T-helper 2 cell treated with Interferon-gamma antibody and Interleukin-4, amounts not matched to agents 100 ng/mL and 5 ng/mL, for 36 hours (primary cell): ENCODE results near the gene RHBDL1. TPM values are rescaled to one million over a fixed set of nuclear protein-coding genes. Genes with fewer than 3 reads are reported as not detected.

Experiments
- intact Hi-C: fragments of 100-400 bp; cut with micrococcal nuclease; formaldehyde crosslinking; loops from one replicate; pipeline ENCODE4 v1.15.1; 2023
- total RNA-seq: library from RNA; stranded (reverse); gene quantifications from 2 replicates; pipeline ENCODE4 v1.2.3, GENCODE V29; 2022

RHBDL1 gene
- total RNA-seq, 1 donor from 2014 or later, result 0.91 TPM

DNA sequence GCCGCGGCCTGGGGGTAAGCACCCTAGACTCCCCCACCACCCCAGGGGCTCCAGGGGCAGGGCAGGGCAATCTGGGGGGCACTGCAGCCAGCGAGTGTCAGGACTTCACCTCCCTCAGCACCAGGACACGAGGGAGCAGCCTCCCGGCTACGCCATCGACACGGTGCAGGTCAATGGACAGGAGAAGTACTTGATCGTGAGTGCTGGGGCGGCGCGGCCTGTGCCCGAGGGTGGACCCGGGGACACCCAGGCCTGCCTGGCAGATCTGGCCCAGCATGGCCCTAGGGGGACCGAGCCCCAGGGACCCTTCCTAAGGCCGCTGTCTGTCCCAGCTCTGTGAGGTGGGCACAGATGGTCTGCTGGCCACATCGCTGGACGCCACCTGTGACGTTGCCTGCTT is 3.1 kb upstream of the RHBDL1 start:
- intact Hi-C loops, result no loop called here

DNA sequence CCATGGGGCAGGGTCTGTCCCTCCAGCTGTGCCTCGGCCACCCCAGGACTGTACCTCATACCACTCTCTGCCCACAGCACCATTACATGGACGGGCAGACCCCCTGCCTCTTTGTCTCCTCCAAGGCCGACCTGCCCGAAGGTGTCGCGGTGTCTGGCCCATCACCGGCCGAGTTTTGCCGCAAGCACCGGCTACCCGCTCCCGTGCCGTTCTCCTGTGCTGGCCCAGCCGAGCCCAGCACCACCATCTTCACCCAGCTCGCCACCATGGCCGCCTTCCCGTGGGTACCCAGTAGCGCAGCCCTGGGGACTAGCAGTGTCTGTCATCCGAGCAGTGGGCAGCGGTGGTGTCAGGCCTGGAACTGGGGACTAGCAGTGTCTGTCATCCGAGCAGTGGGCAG is 2.6 kb upstream of the RHBDL1 start:
- intact Hi-C loops, result no loop called here

- intact Hi-C loops, result no loop called here
These were observed 2.0 kb upstream of the RHBDL1 start for GRCh38 chr16:673399-673991.

- intact Hi-C loops, result no loop called here
These were observed 1.1 kb upstream of the RHBDL1 start for GRCh38 chr16:674214-674881.

DNA sequence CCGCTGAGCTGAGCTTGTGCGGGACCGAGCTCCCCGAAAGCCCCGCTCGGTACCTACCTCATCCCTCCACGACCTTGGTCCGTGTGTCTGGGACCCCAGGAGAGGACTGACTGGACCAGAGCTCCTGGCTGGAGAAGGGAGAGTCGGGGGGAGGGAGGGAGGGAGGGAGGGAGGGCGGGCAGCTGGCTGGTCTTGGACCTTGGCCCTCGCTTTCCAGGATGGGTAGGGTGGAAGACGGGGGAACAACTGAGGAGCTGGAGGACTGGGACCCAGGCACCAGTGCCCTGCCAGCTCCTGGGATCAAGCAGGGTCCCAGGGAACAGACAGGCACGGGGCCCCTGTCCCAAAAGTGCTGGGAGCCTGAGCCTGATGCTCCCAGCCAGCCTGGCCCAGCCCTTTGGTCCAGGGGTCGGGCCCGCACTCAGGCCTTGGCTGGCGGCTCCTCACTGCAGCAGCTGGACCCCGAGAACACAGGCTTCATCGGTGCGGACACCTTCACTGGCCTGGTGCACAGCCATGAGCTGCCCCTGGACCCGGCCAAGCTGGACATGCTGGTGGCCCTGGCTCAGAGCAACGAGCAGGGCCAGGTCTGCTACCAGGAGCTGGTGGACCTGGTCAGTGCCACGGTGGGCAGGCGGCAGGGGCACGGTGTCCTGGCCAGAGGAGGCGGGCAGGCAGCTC is 553 bp downstream of the RHBDL1 start:
- intact Hi-C loops, result no loop called here

DNA sequence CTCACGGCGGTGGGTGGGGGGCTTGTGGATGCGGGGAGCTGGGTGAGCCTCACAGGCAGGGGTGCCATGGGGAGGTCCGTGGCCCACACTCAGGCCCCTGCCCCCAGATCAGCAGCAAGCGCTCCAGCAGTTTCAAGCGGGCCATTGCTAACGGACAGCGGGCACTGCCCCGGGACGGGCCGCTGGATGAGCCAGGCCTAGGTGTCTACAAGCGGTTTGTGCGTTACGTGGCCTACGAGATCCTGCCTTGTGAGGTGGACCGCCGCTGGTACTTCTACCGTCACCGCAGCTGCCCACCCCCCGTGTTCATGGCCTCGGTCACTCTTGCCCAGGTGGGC is 1.1 kb downstream of the RHBDL1 start:
- intact Hi-C loops, result no loop called here

GRCh38 chr16:676913-677312 is 1.4 kb downstream of the RHBDL1 start:
- intact Hi-C loops, result no loop called here

DNA sequence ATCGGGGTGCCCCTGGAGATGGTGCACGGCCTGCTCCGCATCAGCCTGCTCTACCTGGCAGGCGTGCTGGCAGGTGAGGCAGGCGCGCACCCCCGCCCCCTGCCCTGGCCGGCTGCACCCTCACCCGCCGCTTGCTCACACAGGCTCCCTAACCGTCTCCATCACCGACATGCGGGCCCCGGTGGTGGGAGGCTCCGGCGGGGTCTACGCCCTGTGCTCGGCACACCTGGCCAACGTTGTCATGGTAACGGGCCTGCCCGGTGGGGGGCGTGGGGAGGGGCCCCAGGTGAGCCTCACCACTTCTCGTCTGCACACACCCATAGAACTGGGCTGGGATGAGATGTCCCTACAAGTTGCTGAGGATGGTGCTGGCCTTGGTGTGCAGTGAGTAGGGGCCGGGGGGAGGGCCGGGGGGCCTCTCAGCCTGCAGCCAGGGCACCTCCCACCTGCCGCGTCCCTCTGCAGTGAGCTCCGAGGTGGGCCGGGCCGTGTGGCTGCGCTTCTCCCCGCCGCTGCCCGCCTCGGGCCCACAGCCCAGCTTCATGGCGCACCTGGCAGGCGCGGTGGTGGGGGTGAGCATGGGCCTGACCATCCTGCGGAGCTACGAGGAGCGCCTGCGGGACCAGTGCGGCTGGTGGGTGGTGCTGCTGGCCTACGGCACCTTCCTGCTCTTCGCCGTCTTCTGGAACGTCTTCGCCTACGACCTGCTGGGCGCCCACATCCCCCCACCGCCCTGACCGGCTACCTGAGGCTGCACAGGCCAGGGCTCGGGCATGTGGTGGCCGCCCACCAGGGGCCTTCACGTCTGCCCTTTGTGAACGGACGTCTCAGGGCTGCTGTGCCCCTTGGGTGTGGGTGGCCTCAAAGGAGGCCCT is 2.1 kb downstream of the RHBDL1 start:
- intact Hi-C loops, result no loop called here

- intact Hi-C loops, result no loop called here
These were observed 2.9 kb downstream of the RHBDL1 start for GRCh38 chr16:678209-678857.

GRCh38 chr16:678858-679813 is 3.7 kb downstream of the RHBDL1 start:
- intact Hi-C loops, result loop anchor here (1.0 kb wide), 1 partner anchor 11 kb away; the partner anchor contains the start of gene RHOT2

- intact Hi-C loops, result loop anchor here (1.0 kb wide), 2 partner anchors 12 to 43 kb away; partner anchors contain the start of gene RHOT2
These were observed 4.5 kb downstream of the RHBDL1 start, which contains the start of gene STUB1 for GRCh38 chr16:679814-680624. Gene STUB1 (plus strand): TSS chr16:680410. CDS start chr16:680526, 116 bp downstream.

- intact Hi-C loops, result loop anchor here (1.0 kb wide), 1 partner anchor 43 kb away; no protein-coding TSS in a partner anchor
These were observed 5.1 kb downstream of the RHBDL1 start for GRCh38 chr16:680625-680945.

DNA sequence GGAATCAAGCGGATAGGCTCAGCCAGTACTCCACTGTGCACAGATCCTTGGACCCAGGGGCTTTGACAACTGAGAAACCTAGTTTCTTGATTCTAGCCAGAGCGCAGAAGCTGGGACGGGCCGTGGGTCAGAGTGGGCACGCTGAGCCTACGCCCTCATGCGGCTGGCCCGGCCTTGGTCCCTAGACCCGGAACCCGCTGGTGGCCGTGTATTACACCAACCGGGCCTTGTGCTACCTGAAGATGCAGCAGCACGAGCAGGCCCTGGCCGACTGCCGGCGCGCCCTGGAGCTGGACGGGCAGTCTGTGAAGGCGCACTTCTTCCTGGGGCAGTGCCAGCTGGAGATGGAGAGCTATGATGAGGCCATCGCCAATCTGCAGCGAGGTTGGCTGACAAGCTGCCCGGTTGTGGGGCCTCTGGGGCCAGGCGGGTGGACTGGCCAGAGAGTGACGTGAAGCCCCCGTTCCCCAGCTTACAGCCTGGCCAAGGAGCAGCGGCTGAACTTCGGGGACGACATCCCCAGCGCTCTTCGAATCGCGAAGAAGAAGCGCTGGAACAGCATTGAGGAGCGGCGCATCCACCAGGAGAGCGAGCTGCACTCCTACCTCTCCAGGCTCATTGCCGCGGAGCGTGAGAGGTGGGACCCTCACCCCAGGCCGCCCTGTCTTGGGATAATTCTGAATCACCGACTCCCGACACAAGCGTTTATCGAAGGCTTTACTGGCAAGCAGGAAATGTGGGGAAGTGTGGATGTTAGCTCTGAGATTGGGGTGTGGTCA is 5.7 kb downstream of the RHBDL1 start:
- intact Hi-C loops, result loop anchor here (1.0 kb wide), 1 partner anchor 44 kb away; no protein-coding TSS in a partner anchor

DNA sequence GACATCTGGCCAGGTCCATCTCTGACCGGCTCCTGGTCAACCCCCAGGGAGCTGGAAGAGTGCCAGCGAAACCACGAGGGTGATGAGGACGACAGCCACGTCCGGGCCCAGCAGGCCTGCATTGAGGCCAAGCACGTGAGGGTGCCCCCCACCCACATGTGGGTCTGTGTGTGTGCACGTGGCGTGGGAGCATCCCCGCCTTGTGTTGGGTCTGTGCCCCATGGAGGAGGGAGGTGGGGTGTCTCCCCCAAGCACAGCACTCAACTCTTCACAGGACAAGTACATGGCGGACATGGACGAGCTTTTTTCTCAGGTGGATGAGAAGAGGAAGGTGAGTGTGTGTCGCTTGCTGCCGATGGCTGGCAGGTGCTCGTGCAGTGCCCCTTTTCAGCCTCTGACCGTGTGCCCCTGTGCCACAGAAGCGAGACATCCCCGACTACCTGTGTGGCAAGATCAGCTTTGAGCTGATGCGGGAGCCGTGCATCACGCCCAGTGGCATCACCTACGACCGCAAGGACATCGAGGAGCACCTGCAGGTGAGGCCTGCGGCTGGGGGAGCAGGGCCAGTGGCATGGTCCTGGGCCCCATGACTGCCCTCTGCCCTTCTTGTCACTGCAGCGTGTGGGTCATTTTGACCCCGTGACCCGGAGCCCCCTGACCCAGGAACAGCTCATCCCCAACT is 6.4 kb downstream of the RHBDL1 start:
- intact Hi-C loops, result no loop called here

DNA sequence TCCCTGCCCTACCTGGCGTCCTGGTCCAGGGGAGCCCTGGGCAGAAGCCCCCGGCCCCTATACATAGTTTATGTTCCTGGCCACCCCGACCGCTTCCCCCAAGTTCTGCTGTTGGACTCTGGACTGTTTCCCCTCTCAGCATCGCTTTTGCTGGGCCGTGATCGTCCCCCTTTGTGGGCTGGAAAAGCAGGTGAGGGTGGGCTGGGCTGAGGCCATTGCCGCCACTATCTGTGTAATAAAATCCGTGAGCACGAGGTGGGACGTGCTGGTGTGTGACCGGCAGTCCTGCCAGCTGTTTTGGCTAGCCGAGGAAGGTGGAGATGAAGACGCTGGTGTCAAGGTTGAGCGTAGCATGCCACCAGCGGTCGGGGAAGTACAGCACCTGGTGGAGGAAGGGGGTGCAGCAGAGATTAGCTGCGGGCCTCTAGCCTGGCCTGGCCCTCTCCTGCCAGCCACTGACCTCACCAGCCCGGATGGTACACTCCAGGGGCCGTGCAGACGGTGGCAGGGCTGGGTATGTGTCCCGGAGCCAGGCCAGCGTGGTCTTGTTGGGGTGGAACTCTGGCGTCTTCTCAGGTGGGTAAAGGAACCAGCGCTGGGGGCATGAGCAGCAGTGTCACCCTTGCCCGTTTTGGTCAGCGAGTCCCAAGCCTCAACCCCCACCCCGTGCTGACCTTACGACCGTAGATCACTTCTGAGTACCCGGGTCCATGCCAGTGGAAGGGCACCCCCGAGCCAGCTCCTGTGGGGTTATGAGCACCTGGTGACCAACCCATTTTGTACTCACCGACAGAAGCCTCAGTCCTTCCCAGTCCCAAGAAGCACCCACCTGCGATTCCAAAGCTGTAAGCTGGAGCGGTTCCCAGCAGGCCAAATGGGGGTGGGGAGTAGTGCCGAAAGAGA is 7.3 kb downstream of the RHBDL1 start:
- intact Hi-C loops, result no loop called here

GRCh38 chr16:683396-684070 is 8.1 kb downstream of the RHBDL1 start:
- intact Hi-C loops, result loop anchor here (1.0 kb wide), 1 partner anchor 47 kb away; the partner anchor contains the start of gene METTL26
